NOMO-1 treated with dmso at 0.1 percent for 144 hours (cell line): Measurements from ENCODE around the gene TTC17.
"Not testable (repeated sequence)": the region's sequence is repeated elsewhere in the genome, so short reads cannot be mapped to it uniquely, and the experiment has no call there.

Source experiments
- DNase-seq: peaks from one replicate; lab custom pipeline; 2025; ENCODE audit not compliant: unreplicated experiment; lab: John Stamatoyannopoulos, UW

TTC17 gene

DNA sequence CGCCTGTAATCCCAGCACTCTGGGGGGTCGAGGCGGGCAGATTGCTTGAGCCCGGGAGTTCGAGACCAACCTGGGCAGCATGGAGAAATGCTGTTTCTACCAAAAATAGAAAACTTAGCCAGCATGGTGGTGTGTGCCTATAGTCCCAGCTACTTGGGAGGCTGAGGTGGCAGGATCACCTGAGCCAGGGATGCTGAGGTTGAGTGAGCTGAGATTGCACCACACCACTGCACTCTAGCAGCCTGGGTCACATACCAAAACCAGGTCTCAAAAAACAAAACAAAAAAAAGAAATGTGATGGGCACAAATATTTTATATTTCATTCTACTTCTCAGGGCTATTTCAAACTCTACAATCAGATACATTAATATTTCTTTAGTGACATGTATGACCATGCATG is 25.7 kb downstream of the TTC17 start:
- no peak for DNase-seq

DNA sequence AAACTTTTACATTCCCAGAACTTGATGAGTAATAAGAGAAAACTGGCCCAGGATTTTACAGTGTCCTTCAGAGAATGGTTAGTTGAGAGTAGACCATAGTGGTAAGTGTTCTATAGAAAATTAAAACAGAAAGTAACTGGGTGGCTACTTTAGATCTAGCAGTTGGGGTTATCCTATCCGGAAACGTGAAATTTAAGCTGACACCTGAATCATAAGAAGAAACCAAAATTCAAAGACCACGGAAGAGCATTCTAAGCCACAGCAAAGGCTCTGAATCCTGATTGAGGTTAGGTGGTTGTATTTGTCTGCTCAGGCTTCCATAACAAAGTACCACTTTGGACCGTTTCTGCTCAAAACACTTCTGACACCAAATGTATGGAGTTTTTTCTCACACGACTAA is 34.0 kb downstream of the TTC17 start:
- DNase-seq: no peak

DNA sequence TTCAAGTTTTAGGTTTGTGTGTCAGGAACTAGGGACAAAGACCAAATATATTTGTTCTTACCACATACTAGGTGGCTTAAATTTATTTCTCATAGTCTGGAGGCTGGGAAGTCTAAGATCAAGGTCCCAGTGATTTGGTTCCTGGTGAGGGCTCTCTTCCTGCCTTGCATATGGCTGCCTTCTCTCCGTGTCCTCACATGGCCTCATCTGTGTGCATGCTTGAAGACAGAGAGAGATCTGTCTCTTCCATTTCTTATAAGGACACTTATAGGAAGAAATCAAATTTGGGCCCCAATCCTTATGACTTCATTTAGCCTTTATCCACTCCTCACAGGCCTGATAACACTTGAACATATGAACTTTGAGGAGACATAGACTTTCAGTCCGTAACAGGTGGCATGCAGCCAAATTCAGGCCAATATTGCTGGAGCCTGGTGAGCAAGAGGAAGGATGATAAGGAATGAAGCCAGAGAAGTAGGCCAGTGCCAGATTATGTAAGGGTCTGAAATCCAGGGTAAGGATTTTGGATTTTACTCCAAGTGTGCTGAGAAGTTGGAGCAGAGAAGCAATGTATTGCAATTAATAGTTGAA is 35.1 kb downstream of the TTC17 start:
- no peak for DNase-seq

DNA sequence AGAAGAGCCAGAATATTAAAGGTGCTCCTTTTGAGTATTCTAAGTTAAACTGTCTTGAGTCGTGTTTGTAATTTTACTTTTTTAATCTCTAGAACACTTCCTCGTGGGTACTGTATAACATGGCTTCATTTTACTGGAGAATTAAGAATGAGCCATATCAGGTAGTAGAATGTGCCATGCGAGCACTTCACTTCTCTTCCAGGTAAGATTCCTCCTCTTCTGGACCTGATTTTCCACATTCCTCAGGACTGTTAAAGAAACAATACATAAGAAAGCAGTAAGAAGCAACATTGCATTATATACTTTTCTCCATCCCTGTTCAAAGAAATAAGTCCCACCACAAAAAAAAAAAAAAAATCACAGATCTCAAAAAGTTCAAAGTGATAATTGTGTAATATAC is 37.9 kb downstream of the TTC17 start:
- no peak for DNase-seq

DNA sequence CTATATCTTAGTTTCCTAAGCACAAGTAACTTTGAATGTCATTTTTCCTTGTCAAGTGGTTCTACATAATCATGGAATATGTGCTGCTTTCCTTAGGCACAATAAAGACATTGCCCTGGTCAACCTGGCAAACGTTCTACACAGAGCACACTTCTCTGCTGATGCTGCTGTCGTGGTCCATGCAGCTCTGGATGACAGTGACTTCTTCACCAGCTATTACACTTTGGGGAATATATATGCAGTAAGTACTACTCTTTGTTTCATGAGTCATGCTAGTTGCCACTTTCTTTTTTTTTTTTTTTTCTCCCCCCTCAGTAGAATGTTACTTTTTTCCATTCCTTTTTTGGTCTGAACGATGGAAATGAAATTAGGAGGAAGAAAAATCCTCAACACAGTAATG is 38.5 kb downstream of the TTC17 start:
- DNase-seq: no peak

DNA sequence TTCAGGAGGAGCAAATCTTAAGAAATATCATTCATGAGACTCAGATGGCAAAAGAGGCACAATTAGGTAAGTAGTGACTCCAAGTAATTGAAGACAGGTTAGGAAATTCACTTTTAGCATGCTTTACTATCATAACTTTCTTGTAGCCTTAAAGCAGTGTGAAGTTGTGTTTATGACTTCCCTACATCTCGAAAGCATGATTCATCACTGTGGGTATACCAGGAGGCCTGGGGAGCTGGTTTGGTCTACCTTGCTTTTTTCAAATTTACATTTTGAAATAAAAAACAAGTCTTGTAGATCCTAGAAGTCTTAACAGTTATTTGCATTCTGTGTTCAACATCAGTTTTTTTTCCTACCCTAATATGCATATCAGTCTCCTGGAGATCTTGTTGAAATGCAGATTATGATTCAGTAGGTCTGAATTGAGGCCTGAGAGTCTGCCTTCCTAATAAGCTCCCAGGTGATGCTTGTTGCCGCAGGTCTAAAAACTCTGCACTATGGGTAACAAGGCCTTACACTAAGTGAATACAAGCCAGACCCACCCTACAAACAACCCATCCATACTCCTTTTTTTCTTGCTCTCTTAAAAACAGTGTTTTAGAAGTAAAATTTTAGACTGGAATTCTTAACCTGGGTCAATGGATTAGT is 41.4 kb downstream of the TTC17 start:
- no peak for DNase-seq

DNA sequence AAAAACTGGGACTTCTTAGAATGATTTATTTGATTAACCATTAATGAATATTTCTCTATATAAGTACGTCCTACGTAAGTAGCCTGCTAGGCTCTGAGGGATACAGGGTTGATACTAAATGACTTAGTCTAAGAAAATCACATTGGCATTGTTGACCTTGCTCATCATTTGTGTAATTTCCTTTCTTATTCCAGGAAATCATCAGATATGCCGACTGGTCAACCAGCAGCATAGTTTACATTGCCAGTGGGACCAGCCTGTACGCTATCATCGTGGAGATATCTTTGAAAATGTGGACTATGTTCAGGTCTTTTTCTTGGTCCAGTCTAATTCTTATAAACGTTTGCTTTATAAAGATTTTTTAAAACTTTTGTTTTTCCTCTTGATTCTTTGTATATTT is 42.5 kb downstream of the TTC17 start:
- DNase-seq: no peak

DNA sequence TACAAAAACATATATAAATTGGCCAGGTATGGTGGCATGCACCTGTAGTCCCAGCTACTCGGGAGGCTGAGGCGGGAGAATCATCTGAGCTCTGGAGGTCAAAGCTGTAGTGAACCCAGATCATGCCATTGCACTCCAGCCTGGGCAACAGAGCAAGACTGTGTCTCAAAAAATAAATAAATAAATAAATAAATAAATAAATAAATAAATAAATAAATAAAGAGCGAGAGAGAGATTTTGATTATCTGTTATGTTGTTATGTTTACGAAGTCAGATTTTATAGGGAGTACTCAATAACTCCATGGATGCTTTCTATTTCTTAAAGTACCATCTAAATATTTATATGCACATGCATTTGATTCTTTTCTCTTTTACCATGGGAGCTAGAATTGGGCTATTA is 43.1 kb downstream of the TTC17 start:
- DNase-seq: not testable (repeated sequence)

DNA sequence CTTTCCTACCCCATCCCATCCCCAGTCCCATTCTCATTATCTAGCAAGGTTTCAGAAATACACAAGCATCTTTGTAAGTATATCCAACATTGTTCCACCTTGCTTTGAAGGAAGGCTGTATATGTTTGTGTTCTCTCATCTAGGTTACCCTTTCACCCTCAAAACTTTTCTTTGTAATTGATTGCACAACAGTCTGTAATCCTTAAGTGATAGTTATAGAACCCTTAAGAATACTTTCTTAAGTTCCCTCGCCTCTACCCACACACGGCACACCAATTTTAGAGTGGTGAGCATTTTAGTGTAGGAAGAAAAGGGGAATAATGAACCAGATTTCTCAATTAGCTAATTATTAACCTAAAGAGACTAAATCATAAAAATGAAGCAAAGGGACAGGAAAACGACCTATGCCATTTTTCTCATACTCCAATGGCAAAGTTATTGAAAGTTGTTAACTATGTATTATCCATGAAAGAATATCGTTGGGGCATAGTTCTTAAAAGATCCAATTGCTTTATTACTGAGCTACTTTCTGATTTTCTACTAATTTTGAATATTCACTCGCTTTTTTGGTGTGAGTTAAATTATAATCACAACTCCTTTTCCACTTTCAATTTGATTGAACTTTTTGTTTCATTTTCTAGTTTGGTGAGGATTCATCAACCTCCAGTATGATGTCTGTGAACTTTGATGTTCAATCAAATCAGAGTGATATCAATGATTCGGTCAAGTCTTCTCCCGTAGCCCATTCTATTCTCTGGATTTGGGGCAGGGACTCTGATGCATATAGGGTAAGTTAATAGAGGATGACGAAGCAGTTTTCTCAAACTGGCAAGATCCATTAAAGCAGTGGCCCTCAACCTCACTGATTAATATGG is 44.9 kb downstream of the TTC17 start:
- DNase-seq: no peak

DNA sequence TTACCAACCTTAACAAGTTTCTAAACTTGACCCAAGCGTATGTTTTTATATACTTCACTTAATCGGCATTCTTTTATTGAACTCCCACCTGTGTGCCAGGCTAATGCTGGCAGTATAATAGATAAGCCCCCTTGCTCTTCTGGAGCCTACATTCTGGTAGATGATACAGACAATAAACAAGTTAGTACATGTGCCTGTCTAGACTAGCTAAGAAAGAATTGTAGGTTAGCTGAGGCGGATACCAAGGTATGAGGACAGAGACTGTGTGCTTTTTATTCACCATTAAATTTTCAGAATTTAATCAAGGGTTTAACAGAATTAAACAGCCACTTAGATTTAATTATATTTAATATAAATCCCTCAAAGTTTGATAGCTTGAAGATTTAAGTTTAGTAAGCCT is 45.7 kb downstream of the TTC17 start:
- DNase-seq: no peak

DNA sequence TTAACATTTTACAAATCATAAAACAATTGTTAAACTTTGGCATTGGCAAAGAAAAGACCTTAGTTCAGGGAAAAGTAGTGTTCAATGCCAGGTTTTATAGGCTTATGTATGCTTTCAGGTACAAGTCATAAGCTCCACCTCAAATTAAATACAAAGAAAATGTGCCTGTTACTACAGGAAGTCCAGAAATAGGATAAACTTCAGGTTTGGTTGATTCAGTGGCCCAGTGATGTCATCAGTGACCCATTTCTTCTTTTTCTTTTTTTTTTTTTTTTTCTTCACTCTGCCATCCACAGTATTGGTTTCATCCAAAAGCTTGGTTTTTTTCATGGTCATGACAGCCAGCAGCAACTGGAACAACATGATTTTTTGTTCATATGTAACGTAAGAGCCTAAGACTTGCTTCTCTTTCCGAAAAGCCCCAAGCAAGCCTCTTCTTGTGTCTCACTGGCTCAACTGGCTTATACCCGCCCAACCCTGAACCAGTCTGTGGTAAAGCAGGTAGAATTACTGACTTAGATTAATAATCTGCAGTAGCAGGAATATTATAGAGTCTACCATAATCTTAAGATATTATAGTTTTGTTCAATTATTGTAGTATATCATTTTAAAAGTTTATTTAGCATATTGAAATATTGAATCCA is 46.2 kb downstream of the TTC17 start:
- DNase-seq: no peak

DNA sequence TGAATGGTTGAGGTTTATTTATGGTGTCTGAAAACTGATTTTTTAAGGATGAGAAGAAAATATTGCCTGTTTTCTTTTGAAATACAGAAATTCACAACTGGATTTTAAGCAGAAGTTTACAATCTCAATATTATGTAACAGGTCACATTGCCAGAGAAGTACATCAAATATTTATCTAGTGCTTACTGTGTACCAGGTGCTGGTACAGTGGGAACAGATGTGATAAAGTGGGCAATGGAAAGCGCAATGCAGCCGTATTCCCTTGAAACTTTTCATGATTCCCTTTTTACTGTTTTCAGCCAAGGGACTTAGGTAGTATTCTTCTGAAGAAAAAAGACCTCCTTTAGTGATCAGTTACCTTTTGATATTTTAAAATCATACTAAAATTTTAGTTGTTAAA is 49.6 kb downstream of the TTC17 start:
- DNase-seq: no peak

DNA sequence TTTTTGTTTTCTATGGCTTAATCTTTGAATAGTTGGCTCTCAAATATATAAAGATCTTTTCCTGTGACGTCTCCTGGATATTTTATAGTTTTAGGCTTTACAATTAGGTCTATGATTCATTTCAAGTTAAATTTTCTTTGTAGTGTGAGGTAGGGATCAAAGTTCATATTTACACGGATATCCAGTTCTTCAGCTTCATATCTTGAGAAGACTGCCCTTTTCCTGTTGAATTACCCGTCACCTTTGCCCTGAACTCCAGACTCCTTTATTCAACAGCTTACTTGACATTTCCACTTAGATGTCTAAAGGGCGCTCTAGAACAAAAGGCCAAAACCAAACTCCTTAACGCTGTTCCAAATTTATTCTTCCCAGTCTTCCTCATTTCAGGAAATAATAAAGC is 51.7 kb downstream of the TTC17 start:
- no peak for DNase-seq

DNA sequence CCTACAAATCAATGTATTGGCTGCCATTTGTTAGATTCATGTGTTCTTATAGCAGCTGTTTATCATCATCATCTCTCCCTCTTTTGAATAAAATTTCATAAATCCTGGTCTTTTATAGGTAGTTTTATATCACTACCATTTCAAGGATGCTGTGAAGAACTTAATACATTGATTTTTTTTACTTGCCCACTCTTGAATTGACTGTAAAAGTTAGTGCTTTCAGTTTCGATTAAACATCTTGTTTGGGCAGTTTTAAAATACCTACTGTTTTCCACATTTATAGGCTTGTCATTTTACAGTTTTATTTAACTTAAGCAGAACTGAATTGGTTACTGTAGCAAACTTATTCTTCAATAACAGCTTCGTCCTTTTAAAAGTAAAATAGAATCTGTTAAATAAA is 59.5 kb downstream of the TTC17 start:
- DNase-seq: no peak

DNA sequence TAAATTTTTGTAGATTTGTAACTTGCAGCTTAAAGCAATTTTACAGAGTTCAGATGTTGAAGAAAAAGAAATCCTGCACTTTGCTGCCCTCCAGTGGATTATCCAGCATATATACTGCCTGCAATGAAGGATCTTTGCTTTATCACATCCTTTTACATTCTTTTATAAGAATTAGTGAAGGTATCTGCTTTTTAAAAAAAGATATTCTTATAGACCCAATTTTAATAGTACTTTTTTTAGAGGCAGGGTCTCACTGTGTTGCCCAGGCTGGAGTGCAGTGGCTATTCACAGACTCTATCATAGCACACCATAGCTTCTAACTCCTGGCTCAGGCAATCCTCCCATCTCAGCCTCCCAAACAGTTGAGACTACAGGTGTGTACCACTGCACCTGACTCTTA is 60.7 kb downstream of the TTC17 start:
- DNase-seq: no peak

DNA sequence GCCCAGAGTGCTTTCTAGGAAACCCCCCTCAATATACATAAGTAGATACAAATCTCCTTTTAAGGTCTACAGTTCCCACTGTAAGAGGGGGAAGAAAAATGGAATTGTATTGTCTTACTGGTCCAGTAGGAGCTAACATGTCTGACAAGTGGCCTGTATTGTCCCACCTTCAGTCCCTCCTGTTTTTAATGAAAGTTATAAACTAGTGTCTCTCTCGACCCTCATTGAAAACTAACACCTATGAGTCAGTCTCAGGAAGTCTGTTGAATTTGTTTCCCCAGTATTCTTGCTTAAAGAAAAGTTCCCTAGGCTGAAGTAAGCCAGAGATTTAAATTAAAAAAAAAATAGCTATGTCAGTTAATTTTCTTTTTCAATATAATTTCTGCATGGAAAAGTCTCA is 69.3 kb downstream of the TTC17 start:
- DNase-seq: no peak

DNA sequence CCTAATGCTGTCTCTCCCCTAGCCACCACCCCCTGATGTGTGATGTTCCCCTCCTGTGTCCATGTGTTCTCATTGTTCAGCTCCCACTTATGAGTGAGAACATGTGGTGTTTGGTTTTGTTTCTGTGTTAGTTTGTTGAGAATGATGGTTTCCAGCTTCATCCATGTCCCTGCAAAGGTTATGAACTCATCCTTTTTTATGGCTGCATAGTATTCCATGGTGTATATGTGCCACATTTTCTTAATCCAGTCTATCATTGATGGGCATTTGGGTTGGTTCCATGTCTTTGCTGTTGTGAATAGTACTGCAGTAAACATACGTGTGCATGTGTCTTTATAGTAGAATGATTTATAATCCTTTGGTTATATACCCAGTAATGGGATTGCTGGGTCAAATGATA is 72.2 kb downstream of the TTC17 start:
- DNase-seq: not testable (repeated sequence)

DNA sequence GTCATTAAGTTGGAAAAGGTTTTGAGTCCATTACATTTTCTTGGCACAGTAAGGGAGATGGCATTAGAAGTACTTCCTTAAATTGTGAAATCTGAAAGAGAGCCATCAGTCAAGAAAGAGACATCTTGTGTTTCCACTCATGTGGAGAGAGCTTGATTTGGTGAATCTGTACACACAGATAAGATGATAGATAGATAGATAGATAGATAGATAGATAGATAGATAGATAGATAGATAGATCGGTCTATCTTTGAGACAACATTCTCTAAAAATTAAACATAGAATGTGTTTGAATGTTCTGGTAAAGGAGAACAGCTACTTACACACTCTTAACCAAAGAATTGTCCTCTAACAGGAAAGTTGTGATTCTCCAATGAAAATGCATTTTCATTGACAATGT is 76.2 kb downstream of the TTC17 start:
- DNase-seq: no peak

DNA sequence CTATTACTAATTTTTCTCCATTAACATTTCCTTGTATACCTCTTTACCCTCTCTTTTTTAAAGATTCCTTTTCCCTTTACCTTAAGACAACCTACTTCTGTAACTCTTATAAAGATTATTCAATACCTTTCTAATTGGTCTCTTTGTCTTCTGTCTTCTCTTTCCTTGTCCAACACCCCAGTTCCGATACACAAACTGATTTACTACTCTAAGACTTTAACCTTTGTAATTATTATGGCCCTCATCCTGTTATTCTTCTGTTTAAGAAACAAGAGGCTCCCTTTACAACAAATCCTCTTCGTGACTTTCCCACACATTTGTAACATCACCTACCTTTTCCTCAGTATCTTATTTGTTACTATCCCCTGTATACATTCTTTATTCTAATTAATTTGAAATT is 81.8 kb downstream of the TTC17 start:
- no peak for DNase-seq

DNA sequence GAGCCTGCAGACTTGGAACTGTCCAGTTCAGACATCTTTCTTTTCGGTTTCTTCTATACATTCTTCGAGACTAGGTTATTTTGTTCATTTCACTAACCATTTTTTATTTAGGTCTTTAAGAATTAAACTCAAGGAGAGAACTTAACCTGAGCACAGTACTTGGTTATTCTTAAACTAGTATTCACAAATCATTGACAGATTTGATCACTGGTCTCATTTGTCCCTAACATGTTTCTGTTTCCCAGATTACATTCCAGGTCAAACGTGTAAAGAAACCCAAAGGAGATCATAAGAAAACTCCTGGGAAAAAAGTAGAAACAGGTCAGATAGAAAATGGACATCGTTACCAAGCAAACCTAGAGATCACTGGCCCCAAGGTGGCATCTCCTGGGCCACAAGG is 85.1 kb downstream of the TTC17 start:
- no peak for DNase-seq

DNA sequence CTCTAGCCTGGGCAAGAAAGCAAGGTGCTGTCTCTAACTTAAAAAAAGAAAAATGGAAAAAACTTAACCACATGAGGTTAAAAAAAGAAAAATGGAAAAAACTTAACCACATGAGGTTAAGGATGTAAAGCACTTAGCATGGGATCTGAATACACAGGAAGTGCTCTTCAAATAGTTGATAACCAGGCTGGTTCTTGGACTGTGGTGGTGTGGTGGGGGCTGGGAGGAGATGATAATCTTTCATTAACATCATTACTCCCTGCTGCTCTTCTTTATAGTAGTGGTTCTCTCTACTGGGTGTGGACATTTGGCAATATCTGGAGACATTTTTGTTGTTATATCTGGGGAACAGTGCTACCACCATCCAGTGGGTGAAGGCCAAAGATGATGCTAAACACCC is 88.4 kb downstream of the TTC17 start:
- no peak for DNase-seq

DNA sequence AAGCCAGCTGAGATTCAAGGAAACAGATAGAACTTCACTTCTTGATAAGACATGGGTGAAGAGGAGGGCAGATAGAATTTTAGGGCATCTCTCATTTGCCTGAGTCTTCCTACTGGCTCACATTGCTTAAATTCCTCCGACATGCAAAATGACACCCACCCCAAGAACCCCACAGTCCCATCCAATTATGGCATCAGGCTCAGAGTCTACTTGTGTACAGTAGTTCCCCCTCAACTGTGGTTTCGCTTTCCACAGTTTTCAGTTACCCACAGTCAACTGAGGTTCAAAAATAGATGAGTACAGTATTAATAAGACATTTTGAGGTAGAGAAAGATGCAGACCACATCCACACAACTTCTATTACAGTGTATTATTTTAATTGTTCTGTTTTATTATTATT is 99.8 kb downstream of the TTC17 start:
- DNase-seq: no peak
